GM12878 (cell line): Measurements from ENCODE around the gene RPS10. TPM values are rescaled to one million over a fixed set of nuclear protein-coding genes. Genes with fewer than 3 reads are reported as not detected.

Experiments used
- ATAC-seq: fragments of 200-7000 bp; cut with Tn5 transposase; 3 replicates; pipeline ENCODE4 v1.9.1; 2020; ENCODE audit warnings: mild to moderate bottlenecking, moderate library complexity
- BruUV-seq: library from RNA; stranded (reverse); fragments of 400-500 nt; replicated peaks from 2 replicates; lab custom pipeline; 2021; lab: Mats Ljungman, UMichigan
- CTCF ChIA-PET: fragments of 300-600 bp; sonication (Branson Sonifier 250); formaldehyde crosslinking; extraction: SDS; loops from one replicate; lab custom pipeline; 2021; ENCODE audit warnings: inconsistent platforms; lab: Yijun Ruan, JAX
- POLR2A ChIA-PET: fragments of 350-600 bp; formaldehyde crosslinking; extraction: SDS; loops from one replicate; lab custom pipeline; 2021; ENCODE audit warnings: inconsistent platforms; lab: Charles Lee
- RAD21 ChIA-PET: fragments of 300-600 bp; sonication (Branson Sonifier 250); formaldehyde crosslinking; loops from one replicate; lab custom pipeline; 2023; ENCODE audit warnings: antibody characterized with exemption; ENCODE audit not compliant: unreplicated experiment; lab: Charles Lee
- SMC1A ChIA-PET: fragments of 300-600 bp; sonication (Branson Sonifier 250); formaldehyde crosslinking; loops from one replicate; lab custom pipeline; 2023; ENCODE audit not compliant: unreplicated experiment, uncharacterized antibody; lab: Charles Lee
- DNase-seq: peaks from one replicate; pipeline ENCODE4 v3.0.0-alpha.2; 2011; ENCODE audit warnings: low read depth, low spot score
- FAIRE-seq: peaks from 3 replicates; lab custom pipeline; 2011; peaks lifted over from hg19 to GRCh38; lab: Jason Lieb, UNC
- H2AFZ ChIP-seq: 2 replicates; pipeline ENCODE4 v1.6.0; 2011; ENCODE audit warnings: low read depth, low read length, control low read depth; ENCODE audit not compliant: control insufficient read depth
- H3K27ac ChIP-seq: 2 replicates; pipeline ENCODE4 v1.5.1; 2011; ENCODE audit warnings: control low read depth; ENCODE audit not compliant: control insufficient read depth, insufficient read depth
- H3K27me3 ChIP-seq, 2 experiments: replicated peaks in 1 of 2; 2 replicates each; pipeline versions ENCODE4 v1.6.0 to v1.6.1; 2011; ENCODE audit warnings: low read length in 1 of 2; ENCODE audit not compliant: control insufficient read depth in 2 of 2, insufficient read depth in 2 of 2
- H3K36me3 ChIP-seq, 2 experiments: 2 replicates each; pipeline ENCODE4 v1.5.1; 2011; ENCODE audit warnings: low read length in 1 of 2; ENCODE audit not compliant: control insufficient read depth in 2 of 2, insufficient read depth in 2 of 2
- H3K4me1 ChIP-seq: 2 replicates; pipeline ENCODE4 v1.6.1; 2011; ENCODE audit warnings: mild to moderate bottlenecking, low read length, moderate library complexity, mixed read lengths; ENCODE audit not compliant: control insufficient read depth, insufficient read depth
- H3K4me2 ChIP-seq: 2 replicates; pipeline ENCODE4 v1.6.0; 2011; ENCODE audit warnings: control low read depth; ENCODE audit not compliant: control insufficient read depth, insufficient read depth
- H3K4me3 ChIP-seq: fragments of 200-600 bp; sonication (generic); 2 replicates; pipeline ENCODE4 v1.5.1; 2016
- H3K79me2 ChIP-seq: 2 replicates; pipeline ENCODE4 v1.6.0; 2011; ENCODE audit warnings: low read length; ENCODE audit not compliant: control insufficient read depth, insufficient read depth
- H3K9ac ChIP-seq: 2 replicates; pipeline ENCODE4 v1.8.0; 2011; ENCODE audit warnings: low read length, control low read depth, mixed read lengths; ENCODE audit not compliant: control insufficient read depth, insufficient read depth
- H3K9me3 ChIP-seq: replicated peaks from 3 replicates; pipeline ENCODE4 v1.5.1; 2011; ENCODE audit warnings: mild to moderate bottlenecking, low read length; ENCODE audit not compliant: control insufficient read depth, insufficient read depth
- H4K20me1 ChIP-seq: 2 replicates; pipeline ENCODE4 v1.6.0; 2011; ENCODE audit not compliant: control insufficient read depth, insufficient read depth
- CEBPB ChIP-seq, 2 experiments: fragments of 150-350 bp in 1 of 2; IDR thresholded peaks; 2 replicates each; pipeline ENCODE4 v1.6.1; 2012 to 2014; ENCODE audit warnings: low read depth in 2 of 2, low read length in 2 of 2, borderline replicate concordance in 1 of 2, inconsistent platforms in 1 of 2
- CREM ChIP-seq: IDR thresholded peaks from 2 replicates; pipeline ENCODE4 v1.6.1; 2014; ENCODE audit warnings: antibody characterized with exemption, low read depth
- E4F1 ChIP-seq: fragments of 450-650 bp; IDR thresholded peaks from 2 replicates; pipeline ENCODE4 v1.6.1; 2018; ENCODE audit warnings: borderline replicate concordance, mild to moderate bottlenecking; ENCODE audit not compliant: partially characterized antibody
- HDAC6 ChIP-seq: fragments of 200-600 bp; sonication (generic); IDR thresholded peaks from one replicate; pipeline ENCODE4 v1.8.0; 2017; ENCODE audit warnings: antibody characterized with exemption; ENCODE audit not compliant: unreplicated experiment
- IKZF2 ChIP-seq, 2 experiments: fragments of 450-650 bp; IDR thresholded peaks; 2 replicates each; pipeline ENCODE4 v1.6.1; 2017; ENCODE audit warnings: mild to moderate bottlenecking in 2 of 2, moderate library complexity in 2 of 2
- MXI1 ChIP-seq: fragments of 150-350 bp; IDR thresholded peaks from 2 replicates; pipeline ENCODE4 v1.6.1; 2011; ENCODE audit warnings: low read depth, mild to moderate bottlenecking, inconsistent platforms, low read length, improper control_type of control experiment
- POLR2A ChIP-seq: IDR thresholded peaks from 2 replicates; pipeline ENCODE4 v1.6.1; 2011; ENCODE audit warnings: low read depth, mild to moderate bottlenecking, low read length
- RELA ChIP-seq: fragments of 450-650 bp; IDR thresholded peaks from 2 replicates; pipeline ENCODE4 v1.8.0; 2014; ENCODE audit warnings: borderline replicate concordance; ENCODE audit not compliant: partially characterized antibody
- YY1 ChIP-seq: IDR thresholded peaks from 2 replicates; pipeline ENCODE4 v1.6.1; 2011; ENCODE audit warnings: low read depth, mild to moderate bottlenecking, low read length
- ZBED1 ChIP-seq: IDR thresholded peaks from 2 replicates; pipeline ENCODE4 v1.6.1; 2016; ENCODE audit warnings: borderline replicate concordance
- ZNF217 ChIP-seq: fragments of 450-650 bp; IDR thresholded peaks from 2 replicates; pipeline ENCODE4 v1.6.1; 2017; ENCODE audit warnings: antibody characterized with exemption, mild to moderate bottlenecking
- WGBS: methylation state at CpG from one replicate; pipeline ENCODE4 v1.1.6; 2016; ENCODE audit warnings: low lambda C conversion rate; ENCODE audit not compliant: insufficient replicate concordance, insufficient coverage; ENCODE audit errors: missing lambda C conversion rate; 5-methylcytosine and 5-hydroxymethylcytosine counted together
- in situ Hi-C: fragments of 300-500 bp; cut with MboI; formaldehyde crosslinking; loops from 9 replicates; pipeline ENCODE4 v1.14.3; 2018; ENCODE audit warnings: mixed read lengths
- intact Hi-C: fragments of 100-400 bp; cut with micrococcal nuclease; formaldehyde crosslinking; loops from one replicate; pipeline ENCODE4 v1.14.2; 2022; ENCODE audit not compliant: unreplicated experiment
- polyA plus RNA-seq, 11 experiments: library from polyadenylated mRNA; depleted of rRNA in 4 of 11; unstranded in 6 of 11; stranded (reverse) in 5 of 11; fragments of >200 nt; fragmentation: Nextera tagmentation in 4 of 11; fragmentation: Illumina TruSeq in 1 of 11; extraction: Ambion mirVana in 4 of 11; extraction: Trizol in 1 of 11; gene quantifications; 1 replicate in 1 of 11; 2 replicates in 10 of 11; pipeline versions ENCODE4 v1.2.1 to v1.2.3, GENCODE V29; 2011 to 2016; ENCODE audit warnings: inconsistent platforms in 2 of 11, missing spikeins in 2 of 11, low read depth in 1 of 11
- total RNA-seq, 4 experiments: library from RNA; depleted of rRNA in 3 of 4; stranded (reverse); fragments of >200 nt in 3 of 4; fragmentation: Illumina TruSeq in 1 of 4; extraction: Trizol in 1 of 4; gene quantifications; 2 replicates each; pipeline versions ENCODE4 v1.2.1 to v1.2.3, GENCODE V29; 2013 to 2021
- TF ChIP-seq, protein P1 (sequence below), 3 experiments: IDR thresholded peaks in 2 of 3; conservative IDR thresholded peaks in 1 of 3; 2 replicates each; pipeline ENCODE4 v1.5.1; 2011; ENCODE audit warnings: low read depth in 3 of 3, low read length in 3 of 3, mild to moderate bottlenecking in 3 of 3, control low read depth in 2 of 3, moderate library complexity in 2 of 3, inconsistent platforms in 1 of 3, mixed read lengths in 1 of 3; ENCODE audit not compliant: control insufficient read depth in 2 of 3, insufficient read depth in 1 of 3; ENCODE audit errors: extremely low read depth in 1 of 3

The RPS10 gene
- total and polyA plus RNA-seq, 10 of the 15 experiments (the other 5 are each of a cell fraction or from before 2014, with no cell fraction given) = 1,546 to 3,970 (median 2,813) TPM

GRCh38 chr6:34384321-34385153 is 41.3 kb downstream of the RPS10 start (continued):
- TF ChIP-seq E4F1 = no peak
- TF ChIP-seq ZNF217 = no peak
- no peak for TF ChIP-seq IKZF2 (IDR thresholded peaks at IDR 0.05)

DNA sequence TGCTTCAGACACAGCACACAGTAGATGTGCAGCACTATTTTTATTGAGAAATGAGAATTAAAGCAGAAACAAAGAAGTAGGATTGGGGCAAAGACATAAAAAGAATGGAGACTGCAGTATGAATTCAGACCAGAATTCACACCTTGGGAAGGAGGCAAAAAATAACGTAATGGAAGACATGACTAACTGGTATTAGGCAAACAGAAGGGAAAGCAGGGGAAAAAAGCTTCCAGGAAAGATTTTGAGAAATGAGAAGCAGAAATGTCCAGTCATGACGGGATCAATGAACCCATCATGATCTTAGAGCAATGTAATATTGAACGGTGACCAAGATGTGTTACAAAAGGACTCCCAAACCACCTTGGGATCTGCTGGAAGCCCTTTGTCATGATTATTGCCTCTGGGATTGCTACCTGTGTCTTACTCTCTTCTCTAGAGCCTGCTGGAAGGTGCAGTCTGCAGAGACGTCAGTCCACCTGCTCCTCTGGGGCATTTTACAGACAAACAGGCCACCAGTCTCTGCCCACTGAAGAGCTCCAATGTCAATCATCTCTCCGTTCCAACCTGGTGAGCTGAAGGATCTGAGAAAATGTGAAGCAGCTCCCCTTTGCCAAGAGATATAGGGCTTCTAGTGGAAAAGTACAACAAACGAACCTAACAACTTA is 42.1 kb downstream of the RPS10 start:
- Histone ChIP-seq H3K4me2 (no peak overlapping the region; the same call in 1 of the 2 replicates), H3K36me3 (0 out of 4 replicates have a peak, but pooled peaks cover 0 to 2% of the 10 kb centered on the region in 2 experiments), H3K9me3 (no peaks in the 10 kb centered on the region; the same call in 2 of the 3 replicates), H3K27ac (no peak overlapping the region), H4K20me1 (peaks cover under 1% of the 10 kb centered on the region; the same call in 1 of the 2 replicates), H3K4me3 (no peak overlapping the region), H3K27me3 (no peaks in the 10 kb centered on the region), H3K79me2 (peaks cover 86% of the 10 kb centered on the region), H3K9ac (no peak overlapping the region), H3K4me1 (no peaks in the 10 kb centered on the region), H2AFZ (no peak overlapping the region)
- in situ Hi-C loops (no loop called here), intact Hi-C loops (no loop called here)
- WGBS = 64% methylated on average over 6 of the region's 6 CpGs
- FAIRE-seq (no peak), ATAC-seq (no peak), DNase-seq (no peak)
- ChIA-PET RAD21 (interaction anchor here (0.6 to 1.2 kb wide), 3 partner anchors 9 to 81 kb away, joined by 3 read pairs; no protein-coding TSS in a partner anchor), POLR2A (interaction anchor here (0.6 to 0.9 kb wide), 4 partner anchors 17 to 106 kb away, joined by 3 to 5 read pairs (median 4); no protein-coding TSS in a partner anchor)
- BruUV-seq = no TSS peak
- no peak for TF ChIP-seq HDAC6
- TF ChIP-seq MXI1 = no peak
- no peak for TF ChIP-seq RELA
- no peak for TF ChIP-seq ZBED1
- TF ChIP-seq CEBPB (IDR thresholded peaks at IDR 0.05; ENCODE audit: borderline replicate concordance in 1 of 2, low read depth in 2 of 2, low read length in 2 of 2) = no peak
- TF ChIP-seq, protein P1, sequence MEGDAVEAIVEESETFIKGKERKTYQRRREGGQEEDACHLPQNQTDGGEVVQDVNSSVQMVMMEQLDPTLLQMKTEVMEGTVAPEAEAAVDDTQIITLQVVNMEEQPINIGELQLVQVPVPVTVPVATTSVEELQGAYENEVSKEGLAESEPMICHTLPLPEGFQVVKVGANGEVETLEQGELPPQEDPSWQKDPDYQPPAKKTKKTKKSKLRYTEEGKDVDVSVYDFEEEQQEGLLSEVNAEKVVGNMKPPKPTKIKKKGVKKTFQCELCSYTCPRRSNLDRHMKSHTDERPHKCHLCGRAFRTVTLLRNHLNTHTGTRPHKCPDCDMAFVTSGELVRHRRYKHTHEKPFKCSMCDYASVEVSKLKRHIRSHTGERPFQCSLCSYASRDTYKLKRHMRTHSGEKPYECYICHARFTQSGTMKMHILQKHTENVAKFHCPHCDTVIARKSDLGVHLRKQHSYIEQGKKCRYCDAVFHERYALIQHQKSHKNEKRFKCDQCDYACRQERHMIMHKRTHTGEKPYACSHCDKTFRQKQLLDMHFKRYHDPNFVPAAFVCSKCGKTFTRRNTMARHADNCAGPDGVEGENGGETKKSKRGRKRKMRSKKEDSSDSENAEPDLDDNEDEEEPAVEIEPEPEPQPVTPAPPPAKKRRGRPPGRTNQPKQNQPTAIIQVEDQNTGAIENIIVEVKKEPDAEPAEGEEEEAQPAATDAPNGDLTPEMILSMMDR (IDR thresholded peaks at IDR 0.05 in 2 of 3, conservative IDR thresholded peaks at IDR 0.05 in 1 of 3; ENCODE audit: control insufficient read depth in 2 of 3, extremely low read depth in 1 of 3, insufficient read depth in 1 of 3, low read depth in 3 of 3, low read length in 3 of 3) = no peak
- no peak for TF ChIP-seq POLR2A
- TF ChIP-seq YY1 = no peak
- TF ChIP-seq CREM = no peak
- TF ChIP-seq, all 136 proteins: peak for 0
- ChIA-PET SMC1A (interaction anchor here (1.0 to 2.4 kb wide), 5 partner anchors 10 to 134 kb away, joined by 3 to 7 read pairs (median 4); no protein-coding TSS in a partner anchor), CTCF (interaction anchor here (1.1 to 1.5 kb wide), 4 partner anchors 21 to 136 kb away, joined by 3 to 5 read pairs (median 3); partner anchors contain the start of gene SMIM29)
